Esophagus mucosa (tissue), 1 donor: ENCODE measurements around the gene RHOBTB1. TPM values are rescaled to one million over a fixed set of nuclear protein-coding genes. Genes with fewer than 3 reads are reported as not detected.

Experiments
- total RNA-seq: library from RNA; stranded (reverse); gene quantifications from one replicate; pipeline ENCODE4 v1.2.4, GENCODE V29; 2023
- donor health status: DM: yes; HTN: yes; CAD: no.

RHOBTB1 gene
- total RNA-seq, 1 donor from 2014 or later, result 0.76 TPM

Other genes with a start within 250 kb of the RHOBTB1 start
- 25.2 TPM for gene CDK1, start 165.7 kb downstream of the RHOBTB1 start, total RNA-seq